ENCODE data around the gene TWNK. TPM values are rescaled to one million over a fixed set of nuclear protein-coding genes. Genes with fewer than 3 reads are reported as not detected.

The TWNK gene
- total RNA-seq, 1 experiment from 2014 or later: 14.5 TPM

- no peaks in the 10 kb centered on the region for H3K27me3 ChIP-seq (ENCODE audit: low read length)
- H3K27ac ChIP-seq (ENCODE audit: low read length): no peak overlapping the region
- no peak overlapping the region for H3K9ac ChIP-seq (ENCODE audit: low read length)
- no peaks in the 10 kb centered on the region for H4K20me1 ChIP-seq (ENCODE audit: insufficient read depth, low read depth, low read length)
- 0 out of 2 replicates have a peak, but pooled peaks cover 3% of the 10 kb centered on the region for H3K36me3 ChIP-seq (ENCODE audit: insufficient read depth, low read length)
- no peak for DNase-seq
- H3K4me2 ChIP-seq (ENCODE audit: low read depth, low read length, poor library complexity, severe bottlenecking): no peak overlapping the region
- no peak overlapping the region for H3K4me3 ChIP-seq (ENCODE audit: low read length)
- no peak overlapping the region for H2AFZ ChIP-seq (ENCODE audit: low read length)
- H3K9me3 ChIP-seq (ENCODE audit: low read length): no peaks in the 10 kb centered on the region
- no peaks in the 10 kb centered on the region for H3K9me2 ChIP-seq (replicated peaks; ENCODE audit: insufficient read depth, low read length)
- H3K79me2 ChIP-seq (ENCODE audit: low read length): peaks cover 12% of the 10 kb centered on the region
- peaks cover 21% of the 10 kb centered on the region for H3K4me1 ChIP-seq (ENCODE audit: low read length)
These were observed 13.7 kb downstream of the TWNK start for GRCh38 chr10:101000915-101001658.

DNA sequence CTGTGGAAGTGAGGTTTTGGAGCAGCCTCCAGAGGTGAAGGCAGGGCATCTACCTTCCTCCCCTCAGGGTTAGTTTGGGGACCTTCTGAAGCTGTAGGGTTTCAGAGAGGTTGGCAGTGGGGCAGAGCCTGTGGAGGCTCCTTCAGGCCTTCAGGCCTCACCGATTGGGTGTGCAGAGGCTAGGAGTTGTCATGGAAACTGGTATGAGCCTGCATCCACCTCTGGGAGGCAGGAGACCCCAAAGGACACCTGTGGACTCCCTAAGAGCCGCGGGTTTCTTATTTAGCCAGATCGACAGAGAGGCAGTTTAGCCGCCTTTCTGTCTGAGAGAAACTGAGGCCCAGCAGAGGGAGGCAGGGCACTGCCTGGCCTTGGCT is 14.3 kb downstream of the TWNK start:
- Histone ChIP-seq H3K79me2 (ENCODE audit: low read length) (peaks cover 12% of the 10 kb centered on the region), H3K9ac (ENCODE audit: low read length) (no peak overlapping the region), H3K9me3 (ENCODE audit: low read length) (no peaks in the 10 kb centered on the region), H3K4me1 (ENCODE audit: low read length) (peaks cover 15% of the 10 kb centered on the region), H4K20me1 (ENCODE audit: insufficient read depth, low read depth, low read length) (no peaks in the 10 kb centered on the region), H3K27me3 (ENCODE audit: low read length) (no peaks in the 10 kb centered on the region), H2AFZ (ENCODE audit: low read length) (no peak overlapping the region), H3K4me2 (ENCODE audit: low read depth, low read length, poor library complexity, severe bottlenecking) (no peak overlapping the region), H3K9me2 (replicated peaks; ENCODE audit: insufficient read depth, low read length) (no peaks in the 10 kb centered on the region), H3K36me3 (ENCODE audit: insufficient read depth, low read length) (0 out of 2 replicates have a peak, but pooled peaks cover 3% of the 10 kb centered on the region), H3K27ac (ENCODE audit: low read length) (no peak overlapping the region), H3K4me3 (ENCODE audit: low read length) (no peak overlapping the region)
- no peak for DNase-seq

GRCh38 chr10:101002456-101002855 is 15.1 kb downstream of the TWNK start:
- Histone ChIP-seq H3K27me3 (ENCODE audit: low read length) (no peaks in the 10 kb centered on the region), H2AFZ (ENCODE audit: low read length) (no peak overlapping the region), H3K9me3 (ENCODE audit: low read length) (no peaks in the 10 kb centered on the region), H4K20me1 (ENCODE audit: insufficient read depth, low read depth, low read length) (no peaks in the 10 kb centered on the region), H3K9me2 (replicated peaks; ENCODE audit: insufficient read depth, low read length) (no peaks in the 10 kb centered on the region), H3K36me3 (ENCODE audit: insufficient read depth, low read length) (0 out of 2 replicates have a peak, but pooled peaks cover 3% of the 10 kb centered on the region), H3K9ac (ENCODE audit: low read length) (no peak overlapping the region), H3K4me1 (ENCODE audit: low read length) (peaks cover 13% of the 10 kb centered on the region), H3K79me2 (ENCODE audit: low read length) (peaks cover 12% of the 10 kb centered on the region), H3K27ac (ENCODE audit: low read length) (no peak overlapping the region), H3K4me3 (ENCODE audit: low read length) (no peak overlapping the region), H3K4me2 (ENCODE audit: low read depth, low read length, poor library complexity, severe bottlenecking) (no peak overlapping the region)
- no peak for DNase-seq

DNA sequence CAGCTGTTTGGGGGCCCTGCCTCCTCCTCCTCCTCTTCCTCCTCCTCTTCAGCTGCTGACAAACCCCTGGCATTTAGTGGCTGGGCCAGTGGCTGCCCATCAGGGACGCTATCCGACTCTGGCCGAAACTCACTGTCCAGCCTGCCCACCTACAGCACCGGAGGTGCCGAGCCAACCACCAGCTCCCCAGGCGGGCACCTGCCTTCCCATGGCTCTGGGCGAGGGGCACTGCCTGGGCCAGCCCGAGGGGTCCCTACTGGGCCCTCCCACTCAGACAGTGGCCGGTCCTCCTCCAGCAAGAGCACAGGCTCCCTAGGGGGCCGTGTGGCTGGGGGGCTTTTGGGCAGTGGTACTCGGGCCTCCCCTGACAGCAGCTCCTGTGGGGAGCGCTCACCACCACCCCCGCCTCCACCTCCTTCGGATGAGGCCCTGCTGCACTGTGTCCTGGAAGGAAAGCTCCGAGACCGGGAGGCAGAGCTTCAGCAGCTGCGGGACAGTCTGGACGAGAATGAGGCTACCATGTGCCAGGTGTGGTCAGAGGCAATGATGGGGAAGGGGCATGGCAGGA is 16.4 kb downstream of the TWNK start:
- Histone ChIP-seq H3K9me3 (ENCODE audit: low read length) (no peaks in the 10 kb centered on the region), H2AFZ (ENCODE audit: low read length) (no peak overlapping the region), H3K4me3 (ENCODE audit: low read length) (no peak overlapping the region), H3K79me2 (ENCODE audit: low read length) (peaks cover 12% of the 10 kb centered on the region), H3K36me3 (ENCODE audit: insufficient read depth, low read length) (0 out of 2 replicates have a peak, but pooled peaks cover 3% of the 10 kb centered on the region), H3K9me2 (replicated peaks; ENCODE audit: insufficient read depth, low read length) (no peaks in the 10 kb centered on the region), H3K4me2 (ENCODE audit: low read depth, low read length, poor library complexity, severe bottlenecking) (no peak overlapping the region), H4K20me1 (ENCODE audit: insufficient read depth, low read depth, low read length) (no peaks in the 10 kb centered on the region), H3K27me3 (ENCODE audit: low read length) (no peaks in the 10 kb centered on the region), H3K27ac (ENCODE audit: low read length) (no peak overlapping the region), H3K4me1 (ENCODE audit: low read length) (peaks cover 3% of the 10 kb centered on the region), H3K9ac (ENCODE audit: low read length) (no peak overlapping the region)
- DNase-seq: no peak

DNA sequence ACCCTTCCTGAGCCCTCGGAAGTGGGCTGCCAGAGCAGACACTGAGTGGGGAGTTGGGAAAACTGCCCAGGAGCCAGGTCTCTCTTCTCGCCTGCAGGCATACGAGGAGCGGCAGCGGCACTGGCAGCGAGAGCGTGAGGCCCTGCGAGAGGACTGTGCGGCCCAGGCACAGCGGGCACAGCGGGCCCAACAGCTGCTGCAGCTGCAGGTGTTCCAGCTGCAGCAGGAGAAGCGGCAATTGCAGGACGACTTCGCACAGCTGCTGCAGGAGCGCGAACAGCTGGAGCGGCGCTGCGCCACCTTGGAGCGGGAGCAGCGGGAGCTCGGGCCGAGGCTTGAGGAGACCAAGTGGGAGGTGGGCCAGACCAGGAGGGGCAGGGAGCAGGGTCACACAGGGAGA is 18.0 kb downstream of the TWNK start:
- Histone ChIP-seq H3K9me3 (ENCODE audit: low read length) (no peaks in the 10 kb centered on the region), H3K4me2 (ENCODE audit: low read depth, low read length, poor library complexity, severe bottlenecking) (no peak overlapping the region), H3K79me2 (ENCODE audit: low read length) (peaks cover 6% of the 10 kb centered on the region), H3K9ac (ENCODE audit: low read length) (no peak overlapping the region), H3K27ac (ENCODE audit: low read length) (no peak overlapping the region), H3K27me3 (ENCODE audit: low read length) (no peaks in the 10 kb centered on the region), H3K4me1 (ENCODE audit: low read length) (peaks cover 3% of the 10 kb centered on the region; the same call in 1 of the 2 replicates), H3K4me3 (ENCODE audit: low read length) (no peak overlapping the region), H3K36me3 (ENCODE audit: insufficient read depth, low read length) (0 out of 2 replicates have a peak, but pooled peaks cover 3% of the 10 kb centered on the region), H2AFZ (ENCODE audit: low read length) (no peak overlapping the region), H4K20me1 (ENCODE audit: insufficient read depth, low read depth, low read length) (no peaks in the 10 kb centered on the region), H3K9me2 (replicated peaks; ENCODE audit: insufficient read depth, low read length) (no peaks in the 10 kb centered on the region)
- no peak for DNase-seq

- no peak overlapping the region for H2AFZ ChIP-seq (ENCODE audit: low read length)
These were observed 18.7 kb downstream of the TWNK start for GRCh38 chr10:101005869-101006567.

DNA sequence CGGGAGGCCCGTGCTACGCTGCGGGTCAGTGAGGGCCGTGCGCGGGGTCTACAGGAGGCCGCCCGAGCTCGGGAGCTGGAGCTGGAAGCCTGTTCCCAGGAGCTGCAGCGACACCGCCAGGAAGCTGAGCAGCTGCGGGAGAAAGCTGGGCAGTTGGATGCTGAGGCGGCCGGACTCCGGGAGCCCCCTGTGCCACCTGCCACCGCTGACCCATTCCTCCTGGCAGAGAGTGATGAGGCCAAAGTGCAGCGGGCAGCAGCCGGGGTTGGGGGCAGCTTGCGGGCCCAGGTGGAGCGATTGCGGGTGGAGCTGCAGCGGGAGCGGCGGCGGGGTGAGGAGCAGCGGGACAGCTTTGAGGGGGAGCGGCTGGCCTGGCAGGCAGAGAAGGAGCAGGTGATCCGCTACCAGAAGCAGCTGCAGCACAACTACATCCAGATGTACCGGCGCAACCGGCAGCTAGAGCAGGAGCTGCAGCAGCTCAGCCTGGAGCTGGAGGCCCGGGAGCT is 19.3 kb downstream of the TWNK start:
- Histone ChIP-seq H3K27ac (ENCODE audit: low read length) (no peak overlapping the region), H4K20me1 (ENCODE audit: insufficient read depth, low read depth, low read length) (no peaks in the 10 kb centered on the region), H3K9me3 (ENCODE audit: low read length) (no peaks in the 10 kb centered on the region), H2AFZ (ENCODE audit: low read length) (no peak overlapping the region), H3K79me2 (ENCODE audit: low read length) (no peaks in the 10 kb centered on the region), H3K36me3 (ENCODE audit: insufficient read depth, low read length) (0 out of 2 replicates have a peak, but pooled peaks cover 3% of the 10 kb centered on the region), H3K27me3 (ENCODE audit: low read length) (no peaks in the 10 kb centered on the region), H3K9me2 (replicated peaks; ENCODE audit: insufficient read depth, low read length) (no peaks in the 10 kb centered on the region), H3K4me2 (ENCODE audit: low read depth, low read length, poor library complexity, severe bottlenecking) (no peak overlapping the region), H3K4me3 (ENCODE audit: low read length) (no peak overlapping the region), H3K4me1 (ENCODE audit: low read length) (peaks cover 3% of the 10 kb centered on the region; the same call in 1 of the 2 replicates), H3K9ac (ENCODE audit: low read length) (no peak overlapping the region)
- DNase-seq: no peak

More at GRCh38 chr10:101005869-101006567, 18.7 kb downstream of the TWNK start:
- Histone ChIP-seq H3K9ac (ENCODE audit: low read length) (no peak overlapping the region), H3K4me1 (ENCODE audit: low read length) (peaks cover 3% of the 10 kb centered on the region; the same call in 1 of the 2 replicates), H3K36me3 (ENCODE audit: insufficient read depth, low read length) (0 out of 2 replicates have a peak, but pooled peaks cover 3% of the 10 kb centered on the region), H4K20me1 (ENCODE audit: insufficient read depth, low read depth, low read length) (no peaks in the 10 kb centered on the region), H3K79me2 (ENCODE audit: low read length) (peaks cover 4% of the 10 kb centered on the region), H3K27ac (ENCODE audit: low read length) (no peak overlapping the region), H3K27me3 (ENCODE audit: low read length) (no peaks in the 10 kb centered on the region), H3K9me3 (ENCODE audit: low read length) (no peaks in the 10 kb centered on the region), H3K9me2 (replicated peaks; ENCODE audit: insufficient read depth, low read length) (no peaks in the 10 kb centered on the region), H3K4me2 (ENCODE audit: low read depth, low read length, poor library complexity, severe bottlenecking) (no peak overlapping the region), H3K4me3 (ENCODE audit: low read length) (no peak overlapping the region)
- DNase-seq: no peak
